PC-9 (cell line): ENCODE measurements around the gene LRCOL1. TPM values are rescaled to one million over a fixed set of nuclear protein-coding genes. Genes with fewer than 3 reads are reported as not detected.

ENCODE experiments used
- BruUV-seq: library from RNA; stranded (reverse); fragments of 400-500 nt; replicated peaks from 2 replicates; lab custom pipeline; 2021; lab: Mats Ljungman, UMichigan
- CTCF ChIA-PET: fragments of 300-600 bp; sonication (Branson Sonifier 250); formaldehyde crosslinking; loops from one replicate; lab custom pipeline; 2022; ENCODE audit warnings: antibody characterized with exemption; lab: Charles Lee
- POLR2A ChIA-PET: fragments of 300-600 bp; sonication (Branson Sonifier 250); formaldehyde crosslinking; loops from one replicate; lab custom pipeline; 2022; ENCODE audit warnings: antibody characterized with exemption; ENCODE audit not compliant: unreplicated experiment; lab: Charles Lee
- DNase-seq, 2 experiments: peaks; one replicate each; pipeline versions ENCODE4 v3.0.0 to v3.0.0-alpha.2; 2015 to 2022; ENCODE audit warnings: mixed read lengths in 1 of 2
- H2AFZ ChIP-seq: fragments of 200-600 bp; sonication (generic); 2 replicates; pipeline ENCODE4 v1.8.1; 2017; ENCODE audit warnings: antibody characterized with exemption
- H3F3A ChIP-seq: fragments of 200-600 bp; sonication (generic); 2 replicates; pipeline ENCODE4 v1.8.1; 2017; ENCODE audit warnings: antibody characterized with exemption, mild to moderate bottlenecking, low read depth; ENCODE audit not compliant: insufficient read depth
- H3K27ac ChIP-seq: fragments of 200-600 bp; sonication (generic); 2 replicates; pipeline ENCODE4 v1.6.1; 2016; ENCODE audit warnings: mixed run types
- H3K27me3 ChIP-seq: fragments of 200-600 bp; sonication (generic); 2 replicates; pipeline ENCODE4 v1.6.1; 2016; ENCODE audit warnings: low read depth, mixed run types; ENCODE audit not compliant: insufficient read depth
- H3K36me3 ChIP-seq: fragments of 200-600 bp; sonication (generic); 2 replicates; pipeline ENCODE4 v1.6.1; 2016; ENCODE audit warnings: low read depth, mixed run types
- H3K4me1 ChIP-seq: fragments of 200-600 bp; sonication (generic); replicated peaks from 2 replicates; pipeline ENCODE4 v1.6.1; 2016; ENCODE audit warnings: mixed run types; ENCODE audit not compliant: insufficient read depth
- H3K4me2 ChIP-seq: fragments of 200-600 bp; sonication (generic); 2 replicates; pipeline ENCODE4 v1.6.1; 2017; ENCODE audit warnings: mixed run types
- H3K4me3 ChIP-seq: fragments of 200-600 bp; sonication (generic); 2 replicates; pipeline ENCODE4 v1.6.1; 2016; ENCODE audit warnings: mixed run types
- H3K79me2 ChIP-seq: fragments of 200-600 bp; sonication (generic); 2 replicates; pipeline ENCODE4 v1.6.1; 2017; ENCODE audit warnings: low read depth, mixed run types
- H3K9me2 ChIP-seq: fragments of 200-600 bp; sonication (generic); 2 replicates; pipeline ENCODE4 v1.8.1; 2017; ENCODE audit warnings: mild to moderate bottlenecking; ENCODE audit not compliant: insufficient read depth
- H3K9me3 ChIP-seq: fragments of 200-600 bp; sonication (generic); 2 replicates; pipeline ENCODE4 v1.8.1; 2016; ENCODE audit warnings: low read depth; ENCODE audit not compliant: insufficient read depth
- H4K20me1 ChIP-seq: fragments of 200-600 bp; sonication (generic); 2 replicates; pipeline ENCODE4 v1.8.1; 2017; ENCODE audit not compliant: insufficient read depth
- EZH2 ChIP-seq: fragments of 200-600 bp; sonication (generic); IDR thresholded peaks from 2 replicates; pipeline ENCODE4 v1.8.0; 2017; ENCODE audit warnings: antibody characterized with exemption, low read depth
- intact Hi-C: fragments of 100-400 bp; cut with micrococcal nuclease; formaldehyde crosslinking; loops from one replicate; pipeline ENCODE4 v1.10.0; 2022; ENCODE audit not compliant: unreplicated experiment
- total RNA-seq: library from RNA; stranded (reverse); gene quantifications from 2 replicates; pipeline ENCODE4 v1.2.3, GENCODE V29; 2021
- TF ChIP-seq, protein P1 (sequence below): fragments of 200-600 bp; sonication (generic); conservative IDR thresholded peaks from 2 replicates; pipeline ENCODE4 v1.6.1; 2017; ENCODE audit warnings: mixed run types, antibody characterized with exemption, mild to moderate bottlenecking, moderate library complexity

LRCOL1 gene
- total RNA-seq, 1 experiment from 2014 or later: not detected

DNA sequence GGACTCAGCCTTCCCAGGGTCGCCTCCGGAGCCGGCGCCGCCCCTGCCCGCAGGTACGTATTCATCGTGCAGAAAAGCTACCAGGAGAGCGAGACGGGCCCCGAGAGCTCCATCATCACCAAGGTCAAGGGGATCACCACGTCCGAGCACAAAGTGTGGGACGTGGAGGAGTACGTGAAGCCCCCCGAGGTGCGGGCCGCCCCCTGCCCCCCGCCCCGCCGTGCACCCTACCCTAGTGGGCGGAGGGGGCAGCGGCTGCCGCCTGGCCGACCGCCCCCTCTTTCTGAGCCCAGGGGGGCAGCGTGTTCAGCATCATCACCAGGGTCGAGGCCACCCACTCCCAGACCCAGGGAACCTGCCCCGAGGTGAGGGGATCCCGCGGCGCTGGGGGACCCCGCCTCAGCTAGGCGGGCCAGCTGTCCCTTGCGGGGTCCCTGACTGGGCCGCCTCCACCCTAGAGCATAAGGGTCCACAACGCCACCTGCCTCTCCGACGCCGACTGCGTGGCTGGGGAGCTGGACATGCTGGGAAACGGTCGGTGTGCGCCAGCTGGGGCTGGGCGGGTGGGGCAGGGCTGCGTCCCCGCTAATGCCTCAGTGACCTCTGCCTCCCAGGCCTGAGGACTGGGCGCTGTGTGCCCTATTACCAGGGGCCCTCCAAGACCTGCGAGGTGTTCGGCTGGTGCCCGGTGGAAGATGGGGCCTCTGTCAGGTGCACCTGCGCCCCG lies 9.2 kb upstream of the LRCOL1 start:
- CTCF ChIA-PET: no interaction called here

DNA sequence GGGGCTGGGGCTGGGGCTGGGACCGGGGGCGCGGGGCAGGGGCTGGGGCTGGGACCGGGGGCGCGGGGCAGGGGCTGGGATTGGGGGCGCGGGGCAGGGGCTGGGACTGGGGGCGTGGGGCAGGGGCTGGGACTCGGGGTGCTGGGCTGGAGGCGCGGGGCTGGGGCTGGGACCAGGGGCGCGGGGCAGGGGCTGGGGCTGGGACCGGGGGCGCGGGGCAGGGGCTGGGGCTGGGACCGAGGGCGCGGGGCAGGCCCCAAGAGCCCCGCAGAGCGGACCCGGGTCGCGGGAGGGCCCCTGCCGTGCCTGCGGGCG lies 8.6 kb upstream of the LRCOL1 start:
- ChIA-PET CTCF (no interaction called here), POLR2A (no interaction called here)
- Histone ChIP-seq H3K27me3 (peaks cover 19% of the 10 kb centered on the region; the same call in 1 of the 2 replicates), H3K36me3 (no peaks in the 10 kb centered on the region), H3K27ac (no peak overlapping the region), H3K4me2 (no peak overlapping the region), H3K9me3 (peaks cover 7% of the 10 kb centered on the region), H3K79me2 (no peaks in the 10 kb centered on the region), H3K4me1 (peaks cover 24% of the 10 kb centered on the region), H4K20me1 (0 out of 2 replicates have a peak, but pooled peaks cover 6% of the 10 kb centered on the region), H3K9me2 (no peaks in the 10 kb centered on the region), H3F3A (peaks cover 26% of the 10 kb centered on the region), H3K4me3 (no peak overlapping the region), H2AFZ (no peak overlapping the region)
- intact Hi-C loops: loop anchor here (10.0 kb wide), 1 partner anchor 464 kb away; no protein-coding TSS in a partner anchor
- TF ChIP-seq EZH2: no peak
- TF ChIP-seq, protein P1, sequence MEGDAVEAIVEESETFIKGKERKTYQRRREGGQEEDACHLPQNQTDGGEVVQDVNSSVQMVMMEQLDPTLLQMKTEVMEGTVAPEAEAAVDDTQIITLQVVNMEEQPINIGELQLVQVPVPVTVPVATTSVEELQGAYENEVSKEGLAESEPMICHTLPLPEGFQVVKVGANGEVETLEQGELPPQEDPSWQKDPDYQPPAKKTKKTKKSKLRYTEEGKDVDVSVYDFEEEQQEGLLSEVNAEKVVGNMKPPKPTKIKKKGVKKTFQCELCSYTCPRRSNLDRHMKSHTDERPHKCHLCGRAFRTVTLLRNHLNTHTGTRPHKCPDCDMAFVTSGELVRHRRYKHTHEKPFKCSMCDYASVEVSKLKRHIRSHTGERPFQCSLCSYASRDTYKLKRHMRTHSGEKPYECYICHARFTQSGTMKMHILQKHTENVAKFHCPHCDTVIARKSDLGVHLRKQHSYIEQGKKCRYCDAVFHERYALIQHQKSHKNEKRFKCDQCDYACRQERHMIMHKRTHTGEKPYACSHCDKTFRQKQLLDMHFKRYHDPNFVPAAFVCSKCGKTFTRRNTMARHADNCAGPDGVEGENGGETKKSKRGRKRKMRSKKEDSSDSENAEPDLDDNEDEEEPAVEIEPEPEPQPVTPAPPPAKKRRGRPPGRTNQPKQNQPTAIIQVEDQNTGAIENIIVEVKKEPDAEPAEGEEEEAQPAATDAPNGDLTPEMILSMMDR: no peak
- no TSS peak for BruUV-seq
- DNase-seq: no peak

More for the DNA sequence above, 9.2 kb upstream of the LRCOL1 start:
- Histone ChIP-seq H2AFZ (no peak overlapping the region), H4K20me1 (0 out of 2 replicates have a peak, but pooled peaks cover 6% of the 10 kb centered on the region), H3K4me2 (no peak overlapping the region), H3K9me2 (no peaks in the 10 kb centered on the region), H3K9me3 (peaks cover 7% of the 10 kb centered on the region), H3K27ac (no peak overlapping the region), H3K4me3 (no peak overlapping the region), H3K4me1 (peaks cover 29% of the 10 kb centered on the region), H3K79me2 (no peaks in the 10 kb centered on the region), H3K36me3 (no peaks in the 10 kb centered on the region), H3K27me3 (peaks cover 19% of the 10 kb centered on the region; the same call in 1 of the 2 replicates), H3F3A (peaks cover 32% of the 10 kb centered on the region)
- intact Hi-C loops: loop anchor here (10.0 kb wide), 1 partner anchor 465 kb away; no protein-coding TSS in a partner anchor
- no TSS peak for BruUV-seq
- no peak for DNase-seq
- TF ChIP-seq, protein P1: no peak
- TF ChIP-seq EZH2: no peak
- POLR2A ChIA-PET: no interaction called here

DNA sequence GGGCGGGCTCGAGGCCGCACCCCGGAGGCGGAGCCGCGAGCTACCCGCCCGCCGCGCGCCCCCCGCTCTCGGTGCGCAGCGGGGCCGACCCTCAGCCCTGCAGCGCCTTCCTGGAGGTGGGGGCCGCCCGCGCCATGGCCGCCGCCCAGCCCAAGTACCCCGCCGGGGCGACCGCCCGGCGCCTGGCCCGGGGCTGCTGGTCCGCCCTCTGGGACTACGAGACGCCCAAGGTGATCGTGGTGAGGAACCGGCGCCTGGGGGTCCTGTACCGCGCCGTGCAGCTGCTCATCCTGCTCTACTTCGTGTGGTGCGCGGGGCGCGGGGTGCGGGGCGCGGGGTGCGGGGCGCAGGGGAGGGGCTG lies 8.3 kb upstream of the LRCOL1 start, which contains the start of gene P2RX2:
Gene P2RX2, plus strand, starts transcription at position 94 of the 361 bp plus-strand sequence. Its CDS starts 41 bp downstream, at position 135.
- Histone ChIP-seq H3K27me3 (peaks cover 19% of the 10 kb centered on the region; the same call in 1 of the 2 replicates), H3K4me2 (no peak within 1 kb of the TSS)
- BruUV-seq: no TSS peak

More for the DNA sequence above, 8.3 kb upstream of the LRCOL1 start, which contains the start of gene P2RX2:
- Histone ChIP-seq H2AFZ (no peak within 1 kb of the TSS), H3K27ac (no peak within 1 kb of the TSS), H3K4me3 (no peak within 1 kb of the TSS), H4K20me1 (0 out of 2 replicates have a peak, but pooled peaks cover 6% of the 10 kb centered on the region), H3K9me3 (peaks cover 7% of the 10 kb centered on the region), H3K36me3 (no peaks in the 10 kb centered on the region), H3K4me1 (peaks cover 21% of the 10 kb centered on the region), H3K79me2 (no peaks in the 10 kb centered on the region), H3F3A (peaks cover 23% of the 10 kb centered on the region), H3K9me2 (no peaks in the 10 kb centered on the region)
- intact Hi-C loops: loop anchor here (10.0 kb wide), 1 partner anchor 464 kb away; no protein-coding TSS in a partner anchor
- ChIA-PET CTCF (no interaction called here), POLR2A (no interaction called here)
- DNase-seq: no peak
- TF ChIP-seq EZH2: no peak
- TF ChIP-seq, protein P1: no peak
